Activated T-helper 1 cell treated with Interleukin-2 at 50 U/mL for 16 hours (primary cell): ENCODE measurements around the gene SERINC3.
"Not testable (repeated sequence)": the region's sequence is repeated elsewhere in the genome, so short reads cannot be mapped to it uniquely, and the experiment has no call there.

Experiments
- DNase-seq: peaks from one replicate; pipeline ENCODE4 v3.0.0-alpha.2; 2020; ENCODE audit warnings: low read depth

SERINC3 gene

DNA sequence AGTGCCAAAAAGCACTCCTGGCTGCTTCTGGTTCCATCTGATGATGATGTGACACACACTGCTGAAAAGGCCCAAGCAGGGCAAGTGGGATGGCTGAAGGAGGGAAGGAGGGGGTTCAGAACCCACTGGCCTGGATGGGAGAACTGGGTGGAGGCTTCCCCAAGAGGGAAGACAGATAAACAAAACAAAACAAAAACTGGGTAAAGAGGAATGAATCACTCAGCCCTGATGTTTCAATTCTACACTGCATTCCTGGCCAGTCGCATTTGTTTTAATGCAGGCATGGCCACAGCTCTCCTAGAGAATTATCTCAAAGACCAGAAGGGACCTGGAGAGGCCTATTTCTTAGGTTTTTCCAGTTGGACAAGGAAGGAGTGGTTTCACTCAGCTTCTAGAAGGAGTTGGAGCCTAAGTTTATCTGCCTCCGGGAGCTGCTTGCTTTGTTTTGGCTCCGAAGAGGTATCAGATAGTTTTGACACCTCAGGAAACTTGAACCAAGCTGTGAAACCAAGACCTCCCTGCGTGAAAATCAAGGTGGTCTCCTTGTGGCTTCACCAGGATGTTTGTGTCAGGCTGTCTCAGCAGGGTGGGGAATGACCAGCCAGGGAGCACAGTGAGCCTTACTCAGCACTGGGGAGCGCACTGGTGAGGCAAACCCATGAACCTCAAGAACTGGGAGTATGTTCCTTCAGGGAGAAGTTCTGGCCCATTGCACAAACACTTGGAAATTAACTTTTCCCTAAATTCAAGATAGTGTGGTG is 30.1 kb downstream of the SERINC3 start:
- DNase-seq = no peak

DNA sequence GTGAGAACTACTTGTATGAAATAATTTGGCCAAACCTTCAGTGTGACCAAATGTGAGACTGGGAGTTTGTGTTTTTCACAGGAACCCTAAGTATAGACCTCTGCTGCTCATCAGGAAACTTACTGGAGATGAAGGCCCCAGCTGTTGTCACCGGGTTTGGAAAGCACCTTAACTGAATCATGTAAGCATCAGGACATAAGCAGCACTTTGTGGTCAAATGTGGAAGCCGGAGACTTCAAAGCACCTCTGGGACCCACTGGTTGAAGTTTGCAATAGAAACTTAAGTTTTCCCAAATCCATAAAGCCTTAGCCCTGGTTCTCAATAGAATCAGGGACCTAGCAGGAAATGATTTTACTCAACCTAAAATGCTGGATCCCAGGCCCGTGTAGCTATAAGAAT is 31.9 kb downstream of the SERINC3 start:
- DNase-seq = no peak

DNA sequence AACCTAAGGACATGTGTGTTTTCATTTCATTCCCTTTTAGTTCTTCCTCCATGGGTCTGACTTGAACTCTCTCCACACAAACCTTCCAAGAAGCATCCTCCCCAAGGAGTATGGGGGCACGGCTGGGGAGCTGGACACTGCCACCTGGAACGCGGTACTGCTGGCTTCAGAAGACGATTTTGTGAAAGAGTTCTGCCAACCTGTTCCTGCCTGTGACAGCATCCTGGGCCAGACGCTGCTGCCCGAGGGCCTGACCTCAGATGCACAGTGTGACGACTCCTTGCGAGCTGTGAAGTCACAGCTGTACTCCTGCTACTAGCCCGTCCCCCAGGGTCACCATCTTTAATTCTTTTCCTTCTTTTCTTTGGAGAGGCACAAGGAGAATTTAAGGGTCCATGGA is 32.6 kb downstream of the SERINC3 start:
- no peak for DNase-seq

DNA sequence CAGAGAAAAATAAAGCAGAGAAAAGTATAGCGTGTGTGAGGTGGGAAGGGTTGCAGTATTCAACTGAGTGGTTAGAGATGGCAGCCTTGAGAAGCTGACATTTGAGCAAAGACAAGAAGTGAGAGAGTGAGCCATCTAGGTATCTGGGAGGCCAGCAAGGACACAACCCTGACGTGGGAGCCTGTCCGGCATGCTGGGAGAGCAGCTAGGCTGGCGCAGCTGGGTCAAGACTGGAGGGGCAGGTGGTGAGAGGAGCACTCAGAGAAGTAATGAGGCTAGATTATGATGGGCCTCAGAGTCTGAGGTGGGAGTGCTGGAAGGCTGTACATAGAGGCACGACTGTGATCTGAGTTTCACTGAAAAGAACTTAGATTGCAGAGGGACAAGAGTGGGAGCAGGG is 33.3 kb downstream of the SERINC3 start:
- no peak for DNase-seq

DNA sequence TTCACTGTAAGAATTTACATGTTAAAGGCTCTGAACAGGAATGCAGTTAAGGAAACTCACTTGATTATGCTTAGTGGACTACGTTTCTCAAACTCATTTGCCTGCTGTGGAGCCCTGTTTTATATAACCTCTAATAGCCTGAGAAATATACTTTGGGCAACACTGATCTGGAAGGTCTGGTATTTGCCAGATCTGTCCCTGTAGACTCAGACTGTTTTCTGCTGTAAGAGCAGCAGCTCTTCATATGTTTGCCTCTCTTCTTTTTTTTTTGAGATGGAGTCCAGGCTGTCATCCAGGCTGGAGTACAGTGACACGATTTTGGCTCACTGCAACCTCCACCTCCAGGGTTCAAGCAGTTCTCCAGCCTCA is 36.1 kb downstream of the SERINC3 start:
- no peak for DNase-seq

DNA sequence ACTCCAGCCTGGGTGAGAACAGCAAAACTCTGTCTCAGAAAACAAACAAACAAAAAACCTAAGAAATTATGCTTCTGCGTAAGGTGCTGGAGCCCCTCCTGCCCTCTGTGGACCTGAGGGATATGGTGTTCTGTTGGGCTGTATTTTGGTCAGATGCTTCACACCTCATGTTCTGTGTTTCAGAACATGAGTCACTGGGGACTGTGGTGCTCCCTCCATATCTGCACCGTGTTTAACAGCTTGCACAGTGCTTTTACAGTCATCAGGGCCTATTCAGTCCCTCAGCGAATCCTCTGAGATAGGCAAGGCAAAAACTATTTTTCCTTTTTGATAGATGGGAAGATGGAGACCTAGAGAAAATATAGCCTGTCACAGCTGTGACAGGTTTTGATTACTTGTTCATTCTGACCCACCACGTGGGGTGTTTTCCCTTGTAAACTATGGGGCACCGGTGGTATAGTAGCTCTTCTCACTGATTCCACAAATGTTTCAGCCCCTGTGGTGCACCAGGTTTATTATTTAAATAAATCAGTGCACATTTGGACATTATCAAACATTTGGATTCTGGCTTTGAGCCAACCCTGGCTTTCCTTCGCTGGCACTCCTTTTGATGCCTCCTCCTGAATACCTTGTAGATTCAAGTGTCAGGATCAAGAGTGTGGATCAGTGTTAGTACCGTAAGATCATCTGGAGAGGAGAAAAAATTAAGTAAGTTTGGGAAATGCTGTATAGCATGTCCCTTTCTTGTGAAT is 36.6 kb downstream of the SERINC3 start:
- DNase-seq = no peak

DNA sequence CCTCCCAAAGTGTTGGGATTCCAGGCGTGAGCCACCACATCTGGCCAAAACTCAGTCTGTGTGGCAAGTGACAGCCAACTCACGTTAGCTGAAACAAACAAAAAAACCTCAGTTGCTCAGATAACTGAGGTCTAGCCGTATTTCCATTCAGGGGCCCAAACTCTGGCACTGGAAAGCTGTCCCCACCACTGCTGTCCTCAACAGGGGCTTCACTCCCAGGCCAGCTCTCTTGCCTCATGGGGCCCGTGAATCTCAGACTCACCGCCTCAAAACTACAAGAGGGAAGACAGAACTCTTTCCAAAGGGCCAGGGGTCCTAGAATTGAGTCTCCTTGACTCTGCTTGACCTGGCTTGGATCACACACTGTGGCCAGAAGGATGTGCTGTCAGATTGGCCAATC is 38.8 kb downstream of the SERINC3 start:
- no peak for DNase-seq

DNA sequence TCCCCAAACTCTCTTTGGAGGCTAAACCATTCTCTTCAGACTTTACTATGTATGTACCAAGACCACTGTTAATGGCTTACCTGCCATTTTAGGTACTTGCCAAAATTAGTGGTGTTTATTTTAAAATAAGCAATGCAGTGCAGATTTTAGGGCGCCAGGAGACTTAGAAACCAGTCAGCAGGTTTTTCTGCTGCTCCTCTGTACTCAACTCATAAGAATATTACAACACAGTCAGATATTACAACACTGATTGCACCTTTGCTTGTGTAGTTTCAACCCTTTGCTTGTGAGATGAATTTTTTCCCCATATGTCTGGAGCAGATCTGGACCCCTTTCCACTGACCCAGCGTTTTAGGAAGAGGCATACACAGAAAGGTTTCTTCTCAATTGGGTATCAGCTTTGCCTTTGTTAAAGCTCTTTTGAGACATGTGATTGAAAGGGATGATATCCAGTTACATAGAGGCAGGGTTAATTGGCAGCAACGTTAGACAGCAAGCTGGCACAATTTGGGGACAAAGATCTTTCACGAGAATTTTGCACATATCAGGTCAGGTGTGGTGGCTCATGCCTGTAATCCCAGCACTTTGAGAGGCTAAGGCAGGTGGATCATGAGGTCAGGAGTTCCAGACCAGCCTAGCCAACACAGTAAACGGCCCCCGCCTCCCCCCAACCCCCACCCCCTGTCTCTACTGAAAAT is 40.0 kb downstream of the SERINC3 start:
- no peak for DNase-seq

DNA sequence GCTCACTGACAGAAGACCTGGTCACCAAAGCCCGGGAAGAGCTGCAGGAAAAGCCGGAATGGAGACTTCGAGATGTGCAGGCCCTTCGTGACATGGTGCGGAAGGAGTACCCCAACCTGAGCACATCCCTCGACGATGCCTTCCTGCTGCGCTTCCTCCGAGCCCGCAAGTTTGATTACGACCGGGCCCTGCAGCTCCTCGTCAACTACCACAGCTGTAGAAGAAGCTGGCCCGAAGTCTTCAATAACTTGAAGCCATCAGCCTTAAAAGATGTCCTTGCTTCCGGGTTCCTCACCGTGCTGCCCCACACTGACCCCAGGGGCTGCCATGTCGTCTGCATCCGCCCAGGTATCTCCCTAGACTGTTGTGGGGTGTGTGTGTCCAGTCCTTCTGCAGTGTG is 41.8 kb downstream of the SERINC3 start:
- no peak for DNase-seq

GRCh38 chr20:44479643-44480042 is 42.2 kb downstream of the SERINC3 start:
- no peak for DNase-seq

GRCh38 chr20:44478206-44478605 is 43.7 kb downstream of the SERINC3 start:
- DNase-seq = no peak

GRCh38 chr20:44477151-44477550 is 44.7 kb downstream of the SERINC3 start:
- no peak for DNase-seq

DNA sequence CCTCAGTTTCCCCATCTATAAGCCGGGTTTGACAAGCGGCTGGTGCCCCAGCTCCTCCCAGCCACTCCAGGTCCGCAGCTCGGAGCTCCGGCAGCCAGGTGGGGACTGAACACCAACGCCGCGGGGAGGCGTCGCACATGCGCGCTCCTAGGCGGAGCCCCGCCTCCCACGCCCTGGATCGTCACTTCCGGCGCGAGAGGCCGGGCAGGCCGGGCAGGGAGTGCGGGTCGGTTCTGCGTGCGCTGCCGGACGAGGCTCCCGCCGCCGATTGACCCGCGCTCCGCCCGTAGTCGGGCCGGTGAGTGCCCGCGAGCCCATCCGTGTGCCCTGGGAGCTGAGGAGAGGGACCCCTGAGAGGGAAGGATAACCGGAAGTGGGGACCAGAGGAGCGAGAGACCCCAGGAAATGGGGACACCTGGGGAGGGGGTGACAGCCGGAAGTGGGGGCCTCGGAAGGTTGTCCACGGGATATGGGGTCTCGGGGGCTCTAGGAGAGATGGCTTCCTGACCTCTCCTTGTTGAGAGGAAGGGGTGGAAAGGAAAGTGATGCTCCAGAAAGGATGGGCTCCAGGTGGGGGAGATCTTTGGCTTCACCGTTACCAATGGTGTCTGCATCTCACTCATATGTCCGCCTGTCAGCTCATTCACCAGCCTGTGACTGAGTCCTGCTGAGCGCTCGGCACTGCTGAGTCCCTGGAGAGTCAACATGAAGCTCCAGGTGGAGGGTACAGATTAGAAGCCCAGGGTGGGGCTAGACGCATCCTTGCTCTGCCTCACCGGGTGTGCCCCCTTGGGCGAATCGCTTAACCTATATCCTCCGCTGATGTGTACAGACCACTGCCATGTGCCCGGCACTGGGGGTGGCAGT is 45.9 kb downstream of the SERINC3 start, which contains the start of gene TTPAL:
Gene TTPAL (plus strand): TSS at position 181 of the 867 bp plus-strand sequence. CDS start 4,126 bp downstream, outside the sequence.
- DNase-seq = peak; percentile 84

- no peak for DNase-seq
Measured at GRCh38 chr20:44475372-44475693, 46.5 kb downstream of the SERINC3 start.

- DNase-seq = not testable (repeated sequence)
Measured at GRCh38 chr20:44472283-44472682, 49.6 kb downstream of the SERINC3 start.

DNA sequence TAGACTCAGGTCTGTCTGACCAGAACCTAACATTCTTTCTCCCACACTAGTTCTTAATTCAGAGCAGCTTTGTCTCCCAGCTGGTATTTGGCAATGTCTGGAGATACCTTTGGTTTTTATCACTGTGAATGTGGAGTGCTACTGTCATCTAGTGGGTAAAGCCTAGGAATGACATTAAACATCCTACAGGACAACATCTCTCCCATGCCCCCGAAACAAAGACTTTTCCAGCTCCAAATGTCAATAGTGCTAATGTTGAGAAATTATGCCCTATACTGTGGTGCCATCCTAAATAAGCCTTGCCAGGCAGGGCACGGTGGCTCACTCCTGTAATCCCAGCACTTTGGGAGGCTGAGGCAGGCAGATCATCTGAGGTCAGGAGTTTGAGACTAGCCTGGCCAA is 50.4 kb downstream of the SERINC3 start:
- no peak for DNase-seq

DNA sequence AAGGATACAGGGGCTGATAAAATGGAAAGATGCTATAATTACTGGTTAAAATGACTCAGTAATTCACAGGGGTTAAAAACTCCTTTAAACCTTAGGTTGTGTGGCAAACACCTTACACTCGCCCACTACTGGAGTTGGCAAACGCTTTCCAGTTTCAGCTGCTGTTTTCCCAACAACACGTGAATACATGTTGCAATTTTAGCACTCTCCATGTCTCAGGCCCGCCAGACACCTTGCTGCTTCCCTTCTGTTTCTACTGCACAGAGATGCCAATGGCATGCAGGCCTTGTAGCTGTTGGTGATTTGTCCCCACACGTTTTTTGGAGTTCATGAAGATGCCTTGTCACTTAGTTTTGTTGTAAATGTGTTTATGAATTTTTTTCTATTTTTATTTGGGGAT is 51.5 kb downstream of the SERINC3 start:
- DNase-seq = no peak

GRCh38 chr20:44468044-44468782 is 53.7 kb downstream of the SERINC3 start:
- no peak for DNase-seq

DNA sequence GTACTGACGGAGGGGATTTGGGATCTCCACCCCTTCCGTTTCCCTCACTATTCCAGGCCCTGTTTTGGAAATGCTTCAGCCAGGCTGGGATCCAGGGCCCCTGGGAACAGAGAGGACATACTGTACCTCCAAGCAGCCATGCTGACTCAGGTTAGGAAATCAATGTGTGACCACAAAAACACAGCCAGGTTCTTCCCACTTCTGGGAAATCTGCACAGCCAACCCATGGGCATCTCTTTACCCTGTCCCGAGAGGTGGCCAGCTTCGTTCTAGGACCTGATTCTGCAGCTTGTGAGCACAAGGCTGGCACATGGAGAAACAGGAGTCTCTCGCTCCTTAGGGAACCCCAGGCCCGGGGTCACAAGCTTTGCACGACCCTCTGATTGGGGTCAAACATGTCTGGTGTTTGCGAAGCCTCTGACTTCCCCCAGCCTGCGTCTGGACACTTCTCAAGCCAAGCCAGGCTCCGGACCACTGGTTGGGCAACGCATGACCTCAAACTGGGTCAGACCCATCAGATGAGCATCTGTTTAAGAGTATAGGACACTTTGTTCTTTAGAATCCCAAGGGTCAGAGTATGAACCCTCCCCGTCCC is 54.5 kb downstream of the SERINC3 start:
- no peak for DNase-seq

- no peak for DNase-seq
Measured at GRCh38 chr20:44465001-44465560, 56.8 kb downstream of the SERINC3 start.

DNA sequence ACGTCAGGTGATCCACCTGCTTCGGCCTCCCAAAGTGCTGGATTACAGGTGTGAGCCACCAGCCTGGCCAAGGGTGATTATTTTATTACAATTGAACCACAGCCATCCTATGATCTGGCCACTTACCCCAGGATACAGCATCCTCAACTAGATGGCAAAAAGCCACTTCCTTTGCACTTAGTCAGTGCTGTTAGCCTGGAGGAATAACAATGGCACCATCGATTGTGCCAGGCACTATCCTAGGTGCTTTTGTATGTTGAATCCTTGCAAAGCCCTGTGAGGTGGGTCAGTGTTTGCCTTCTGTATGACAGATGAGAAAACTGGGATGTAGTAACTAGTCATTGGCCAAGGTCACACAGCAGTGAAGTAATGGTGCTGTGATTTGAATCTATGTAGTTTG is 57.4 kb downstream of the SERINC3 start:
- DNase-seq = no peak
